ENCODE data around the gene LSAMP. TPM values are rescaled to one million over a fixed set of nuclear protein-coding genes. Genes with fewer than 3 reads are reported as not detected.

LSAMP gene
- total RNA-seq, 1 experiment from 2014 or later, result 5.7 TPM

DNA sequence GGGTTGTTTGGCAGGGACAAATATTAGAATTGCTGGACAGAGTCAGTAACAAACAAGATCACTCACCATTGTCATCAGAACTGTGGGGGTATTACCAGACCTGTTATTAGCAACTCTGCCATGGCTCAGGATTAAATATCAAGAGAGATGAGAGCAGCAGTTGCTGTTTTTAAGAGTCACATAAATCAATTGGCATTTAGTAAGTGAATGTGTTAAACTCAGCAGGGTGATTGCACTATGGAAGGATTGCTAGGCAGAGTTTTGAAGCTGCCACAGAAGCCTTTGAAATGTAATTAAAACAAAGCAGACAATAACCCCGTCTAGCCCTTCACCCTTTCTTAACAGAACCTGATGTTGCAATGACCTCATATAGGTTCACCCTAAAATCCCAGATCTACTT, 583.2 kb downstream of the LSAMP start:
- H3K4me3 Mint-ChIP-seq, result no peak overlapping the region
- H3K27me3 Mint-ChIP-seq (ENCODE audit: low read depth), result peaks cover 28% of the 10 kb centered on the region
- CTCF ChIA-PET, result interaction anchor here (0.7 to 1.7 kb wide), 4 partner anchors 11 to 61 kb away, joined by 3 to 6 read pairs (median 4); no protein-coding TSS in a partner anchor
- peaks cover 79% of the 10 kb centered on the region for H3K4me1 Mint-ChIP-seq
- ATAC-seq (no peak), DNase-seq (ENCODE audit: low spot score) (no peak)
- no peaks in the 10 kb centered on the region for H3K9me3 Mint-ChIP-seq
- POLR2A ChIA-PET, result no interaction called here
- no peaks in the 10 kb centered on the region for H3K36me3 Mint-ChIP-seq
- TF ChIP-seq FOXJ3 (CRISPR knock-in tag; IDR thresholded peaks at IDR 0.05; ENCODE audit: borderline replicate concordance), result no peak
- TF ChIP-seq, protein P1, sequence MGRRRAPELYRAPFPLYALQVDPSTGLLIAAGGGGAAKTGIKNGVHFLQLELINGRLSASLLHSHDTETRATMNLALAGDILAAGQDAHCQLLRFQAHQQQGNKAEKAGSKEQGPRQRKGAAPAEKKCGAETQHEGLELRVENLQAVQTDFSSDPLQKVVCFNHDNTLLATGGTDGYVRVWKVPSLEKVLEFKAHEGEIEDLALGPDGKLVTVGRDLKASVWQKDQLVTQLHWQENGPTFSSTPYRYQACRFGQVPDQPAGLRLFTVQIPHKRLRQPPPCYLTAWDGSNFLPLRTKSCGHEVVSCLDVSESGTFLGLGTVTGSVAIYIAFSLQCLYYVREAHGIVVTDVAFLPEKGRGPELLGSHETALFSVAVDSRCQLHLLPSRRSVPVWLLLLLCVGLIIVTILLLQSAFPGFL (CRISPR knock-in tag; IDR thresholded peaks at IDR 0.05; ENCODE audit: borderline replicate concordance), result no peak
- TF ChIP-seq, protein P2, sequence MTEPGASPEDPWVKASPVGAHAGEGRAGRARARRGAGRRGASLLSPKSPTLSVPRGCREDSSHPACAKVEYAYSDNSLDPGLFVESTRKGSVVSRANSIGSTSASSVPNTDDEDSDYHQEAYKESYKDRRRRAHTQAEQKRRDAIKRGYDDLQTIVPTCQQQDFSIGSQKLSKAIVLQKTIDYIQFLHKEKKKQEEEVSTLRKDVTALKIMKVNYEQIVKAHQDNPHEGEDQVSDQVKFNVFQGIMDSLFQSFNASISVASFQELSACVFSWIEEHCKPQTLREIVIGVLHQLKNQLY (CRISPR knock-in tag; IDR thresholded peaks at IDR 0.05), result no peak
- no peak for TF ChIP-seq FOXK1 (CRISPR knock-in tag; IDR thresholded peaks at IDR 0.05)
- no peak for TF ChIP-seq TCF7 (CRISPR knock-in tag; IDR thresholded peaks at IDR 0.05; ENCODE audit: low read depth)
- TF ChIP-seq, protein P3, sequence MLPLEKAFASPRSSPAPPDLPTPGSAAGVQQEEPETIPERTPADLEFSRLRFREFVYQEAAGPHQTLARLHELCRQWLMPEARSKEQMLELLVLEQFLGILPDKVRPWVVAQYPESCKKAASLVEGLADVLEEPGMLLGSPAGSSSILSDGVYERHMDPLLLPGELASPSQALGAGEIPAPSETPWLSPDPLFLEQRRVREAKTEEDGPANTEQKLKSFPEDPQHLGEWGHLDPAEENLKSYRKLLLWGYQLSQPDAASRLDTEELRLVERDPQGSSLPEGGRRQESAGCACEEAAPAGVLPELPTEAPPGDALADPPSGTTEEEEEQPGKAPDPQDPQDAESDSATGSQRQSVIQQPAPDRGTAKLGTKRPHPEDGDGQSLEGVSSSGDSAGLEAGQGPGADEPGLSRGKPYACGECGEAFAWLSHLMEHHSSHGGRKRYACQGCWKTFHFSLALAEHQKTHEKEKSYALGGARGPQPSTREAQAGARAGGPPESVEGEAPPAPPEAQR (CRISPR knock-in tag; IDR thresholded peaks at IDR 0.05), result no peak
- H3K27ac Mint-ChIP-seq, result no peak overlapping the region

DNA sequence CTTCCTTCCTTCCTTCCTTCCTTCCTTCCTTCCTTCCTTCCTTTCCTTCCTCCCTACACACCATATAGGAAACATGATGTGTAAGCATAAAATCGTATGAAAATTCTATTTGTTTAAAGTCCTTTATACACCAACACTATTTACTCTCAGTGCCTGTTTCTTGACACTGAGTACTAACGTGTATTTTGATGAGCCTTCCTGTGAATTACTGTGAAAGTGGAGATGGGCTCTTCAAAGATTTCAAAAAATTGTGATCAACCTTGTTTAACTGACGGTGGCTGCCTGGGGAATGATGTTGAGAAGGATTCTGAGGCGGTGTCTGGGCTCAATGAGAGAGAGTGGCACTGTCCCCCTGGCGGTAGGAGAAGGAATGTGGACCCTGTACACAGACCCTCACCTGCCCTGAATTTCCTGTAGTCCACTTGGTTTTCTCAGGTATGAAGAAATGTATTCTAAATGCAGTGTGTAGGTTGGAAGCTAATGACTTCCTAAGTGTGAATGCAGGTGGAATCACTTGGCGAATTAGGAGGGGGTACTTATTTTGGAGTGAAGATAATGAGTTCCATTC, 584.0 kb downstream of the LSAMP start:
- peak overlapping the region; percentile 2; the same call in 1 of the 2 replicates for H3K4me3 Mint-ChIP-seq
- CTCF ChIA-PET, result interaction anchor here (0.7 to 1.3 kb wide), 2 partner anchors 11 to 29 kb away, joined by 3 read pairs; no protein-coding TSS in a partner anchor
- ATAC-seq, result peak; percentile 20; the same call in 1 of the 2 replicates

DNA sequence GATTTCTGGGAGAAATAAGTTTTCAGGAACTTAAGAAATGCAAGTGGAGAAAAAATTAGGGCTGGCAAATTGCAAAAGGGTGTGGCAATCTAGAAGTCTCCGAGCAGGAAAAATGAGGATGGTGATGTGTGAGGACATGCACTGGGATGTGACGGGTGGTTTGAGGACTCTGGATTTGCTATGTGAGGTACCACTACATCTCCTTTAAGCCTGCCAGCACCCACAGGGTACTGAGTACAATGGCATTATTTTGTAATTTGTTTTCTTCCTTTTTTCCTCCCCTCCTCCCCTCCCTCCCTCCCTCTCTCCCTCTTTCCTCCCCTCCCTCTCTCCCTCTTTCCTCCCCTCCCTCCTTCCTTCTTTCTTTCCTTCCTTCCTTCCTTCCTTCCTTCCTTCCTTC, 584.5 kb downstream of the LSAMP start:
- ATAC-seq (no peak), DNase-seq (ENCODE audit: low spot score) (no peak)
- H3K27ac Mint-ChIP-seq, result no peak overlapping the region
- H3K4me1 Mint-ChIP-seq, result peaks cover 73% of the 10 kb centered on the region
- H3K9me3 Mint-ChIP-seq, result no peaks in the 10 kb centered on the region
- H3K36me3 Mint-ChIP-seq, result no peaks in the 10 kb centered on the region
- H3K27me3 Mint-ChIP-seq (ENCODE audit: low read depth), result peaks cover 20% of the 10 kb centered on the region
- ChIA-PET POLR2A (no interaction called here), CTCF (interaction anchor here (1.7 kb wide), 1 partner anchor 12 kb away, joined by 6 read pairs; no protein-coding TSS in a partner anchor)
- no peak overlapping the region for H3K4me3 Mint-ChIP-seq
- TF ChIP-seq GRHL2 (CRISPR knock-in tag; IDR thresholded peaks at IDR 0.05; ENCODE audit: insufficient replicate concordance, severe bottlenecking), result no peak
- no peak for TF ChIP-seq GABPB1 (CRISPR knock-in tag; IDR thresholded peaks at IDR 0.05)
- TF ChIP-seq ZNF671 (CRISPR knock-in tag; IDR thresholded peaks at IDR 0.05), result no peak
- TF ChIP-seq HMGA2 (CRISPR knock-in tag; IDR thresholded peaks at IDR 0.05), result no peak
- TF ChIP-seq, protein P1 (CRISPR knock-in tag; IDR thresholded peaks at IDR 0.05; ENCODE audit: borderline replicate concordance), result no peak
- TF ChIP-seq ZNF121 (CRISPR knock-in tag; IDR thresholded peaks at IDR 0.05), result no peak
- no peak for TF ChIP-seq SP1 (CRISPR knock-in tag; conservative IDR thresholded peaks at IDR 0.05)
- TF ChIP-seq, protein P4, sequence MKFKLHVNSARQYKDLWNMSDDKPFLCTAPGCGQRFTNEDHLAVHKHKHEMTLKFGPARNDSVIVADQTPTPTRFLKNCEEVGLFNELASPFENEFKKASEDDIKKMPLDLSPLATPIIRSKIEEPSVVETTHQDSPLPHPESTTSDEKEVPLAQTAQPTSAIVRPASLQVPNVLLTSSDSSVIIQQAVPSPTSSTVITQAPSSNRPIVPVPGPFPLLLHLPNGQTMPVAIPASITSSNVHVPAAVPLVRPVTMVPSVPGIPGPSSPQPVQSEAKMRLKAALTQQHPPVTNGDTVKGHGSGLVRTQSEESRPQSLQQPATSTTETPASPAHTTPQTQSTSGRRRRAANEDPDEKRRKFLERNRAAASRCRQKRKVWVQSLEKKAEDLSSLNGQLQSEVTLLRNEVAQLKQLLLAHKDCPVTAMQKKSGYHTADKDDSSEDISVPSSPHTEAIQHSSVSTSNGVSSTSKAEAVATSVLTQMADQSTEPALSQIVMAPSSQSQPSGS (CRISPR knock-in tag; IDR thresholded peaks at IDR 0.05; ENCODE audit: borderline replicate concordance, low read depth), result no peak
- TF ChIP-seq, protein P5, sequence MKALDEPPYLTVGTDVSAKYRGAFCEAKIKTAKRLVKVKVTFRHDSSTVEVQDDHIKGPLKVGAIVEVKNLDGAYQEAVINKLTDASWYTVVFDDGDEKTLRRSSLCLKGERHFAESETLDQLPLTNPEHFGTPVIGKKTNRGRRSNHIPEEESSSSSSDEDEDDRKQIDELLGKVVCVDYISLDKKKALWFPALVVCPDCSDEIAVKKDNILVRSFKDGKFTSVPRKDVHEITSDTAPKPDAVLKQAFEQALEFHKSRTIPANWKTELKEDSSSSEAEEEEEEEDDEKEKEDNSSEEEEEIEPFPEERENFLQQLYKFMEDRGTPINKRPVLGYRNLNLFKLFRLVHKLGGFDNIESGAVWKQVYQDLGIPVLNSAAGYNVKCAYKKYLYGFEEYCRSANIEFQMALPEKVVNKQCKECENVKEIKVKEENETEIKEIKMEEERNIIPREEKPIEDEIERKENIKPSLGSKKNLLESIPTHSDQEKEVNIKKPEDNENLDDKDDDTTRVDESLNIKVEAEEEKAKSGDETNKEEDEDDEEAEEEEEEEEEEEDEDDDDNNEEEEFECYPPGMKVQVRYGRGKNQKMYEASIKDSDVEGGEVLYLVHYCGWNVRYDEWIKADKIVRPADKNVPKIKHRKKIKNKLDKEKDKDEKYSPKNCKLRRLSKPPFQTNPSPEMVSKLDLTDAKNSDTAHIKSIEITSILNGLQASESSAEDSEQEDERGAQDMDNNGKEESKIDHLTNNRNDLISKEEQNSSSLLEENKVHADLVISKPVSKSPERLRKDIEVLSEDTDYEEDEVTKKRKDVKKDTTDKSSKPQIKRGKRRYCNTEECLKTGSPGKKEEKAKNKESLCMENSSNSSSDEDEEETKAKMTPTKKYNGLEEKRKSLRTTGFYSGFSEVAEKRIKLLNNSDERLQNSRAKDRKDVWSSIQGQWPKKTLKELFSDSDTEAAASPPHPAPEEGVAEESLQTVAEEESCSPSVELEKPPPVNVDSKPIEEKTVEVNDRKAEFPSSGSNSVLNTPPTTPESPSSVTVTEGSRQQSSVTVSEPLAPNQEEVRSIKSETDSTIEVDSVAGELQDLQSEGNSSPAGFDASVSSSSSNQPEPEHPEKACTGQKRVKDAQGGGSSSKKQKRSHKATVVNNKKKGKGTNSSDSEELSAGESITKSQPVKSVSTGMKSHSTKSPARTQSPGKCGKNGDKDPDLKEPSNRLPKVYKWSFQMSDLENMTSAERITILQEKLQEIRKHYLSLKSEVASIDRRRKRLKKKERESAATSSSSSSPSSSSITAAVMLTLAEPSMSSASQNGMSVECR (CRISPR knock-in tag; IDR thresholded peaks at IDR 0.05; ENCODE audit: borderline replicate concordance), result no peak
- no peak for TF ChIP-seq JAZF1 (CRISPR knock-in tag; IDR thresholded peaks at IDR 0.05)

More for the DNA sequence above, 584.0 kb downstream of the LSAMP start:
- Mint-ChIP-seq H3K4me1 (peaks cover 74% of the 10 kb centered on the region), H3K36me3 (no peaks in the 10 kb centered on the region), H3K27me3 (ENCODE audit: low read depth) (peaks cover 25% of the 10 kb centered on the region), H3K9me3 (no peaks in the 10 kb centered on the region), H3K27ac (no peak overlapping the region)
- TF ChIP-seq, protein P6, sequence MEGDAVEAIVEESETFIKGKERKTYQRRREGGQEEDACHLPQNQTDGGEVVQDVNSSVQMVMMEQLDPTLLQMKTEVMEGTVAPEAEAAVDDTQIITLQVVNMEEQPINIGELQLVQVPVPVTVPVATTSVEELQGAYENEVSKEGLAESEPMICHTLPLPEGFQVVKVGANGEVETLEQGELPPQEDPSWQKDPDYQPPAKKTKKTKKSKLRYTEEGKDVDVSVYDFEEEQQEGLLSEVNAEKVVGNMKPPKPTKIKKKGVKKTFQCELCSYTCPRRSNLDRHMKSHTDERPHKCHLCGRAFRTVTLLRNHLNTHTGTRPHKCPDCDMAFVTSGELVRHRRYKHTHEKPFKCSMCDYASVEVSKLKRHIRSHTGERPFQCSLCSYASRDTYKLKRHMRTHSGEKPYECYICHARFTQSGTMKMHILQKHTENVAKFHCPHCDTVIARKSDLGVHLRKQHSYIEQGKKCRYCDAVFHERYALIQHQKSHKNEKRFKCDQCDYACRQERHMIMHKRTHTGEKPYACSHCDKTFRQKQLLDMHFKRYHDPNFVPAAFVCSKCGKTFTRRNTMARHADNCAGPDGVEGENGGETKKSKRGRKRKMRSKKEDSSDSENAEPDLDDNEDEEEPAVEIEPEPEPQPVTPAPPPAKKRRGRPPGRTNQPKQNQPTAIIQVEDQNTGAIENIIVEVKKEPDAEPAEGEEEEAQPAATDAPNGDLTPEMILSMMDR (IDR thresholded peaks at IDR 0.05), result peak; percentile 43; the same call in 1 of the 2 replicates
- TF ChIP-seq FOXK1 (CRISPR knock-in tag; IDR thresholded peaks at IDR 0.05) (no peak), FOXP1 (CRISPR knock-in tag; IDR thresholded peaks at IDR 0.05; ENCODE audit: borderline replicate concordance) (no peak)
- peak; percentile 18 for DNase-seq (ENCODE audit: low spot score)
- POLR2A ChIA-PET, result no interaction called here
